ENCODE measurements around the gene CHMP4A. TPM values are rescaled to one million over a fixed set of nuclear protein-coding genes. Genes with fewer than 3 reads are reported as not detected.

Gene CHMP4A
- total and polyA plus RNA-seq, 2 of the 13 experiments (the other 11 are each of a cell fraction or from before 2014, with no cell fraction given): 83.6 to 113 TPM

GRCh38 chr14:24252289-24253124, 39.2 kb upstream of the CHMP4A start (continued):
- TF ChIP-seq ELF3 (CRISPR knock-in tag; IDR thresholded peaks at IDR 0.05): peak; percentile 90
- peak; percentile 89 for TF ChIP-seq ARID5B (CRISPR knock-in tag; IDR thresholded peaks at IDR 0.05)
- TF ChIP-seq NFE2L2 (IDR thresholded peaks at IDR 0.05; ENCODE audit: low read length): no peak
- no peak for TF ChIP-seq ZBTB43 (CRISPR knock-in tag; conservative IDR thresholded peaks at IDR 0.05)
- TF ChIP-seq ZGPAT (CRISPR knock-in tag; IDR thresholded peaks at IDR 0.05): peak; percentile 43; the same call in 1 of the 2 replicates
- TF ChIP-seq DNMT3B (CRISPR knock-in tag; conservative IDR thresholded peaks at IDR 0.05): 0 out of 2 replicates have a peak, but pooled peaks have one; percentile 33
- TF ChIP-seq TCF12 (IDR thresholded peaks at IDR 0.05): no peak
- TF ChIP-seq TCF12 (CRISPR knock-in tag; IDR thresholded peaks at IDR 0.05): 0 out of 2 replicates have a peak, but pooled peaks have one; percentile 11
- TF ChIP-seq NFAT5 (CRISPR knock-in tag; IDR thresholded peaks at IDR 0.05): no peak
- TF ChIP-seq SP2 (CRISPR knock-in tag; IDR thresholded peaks at IDR 0.05): no peak
- TF ChIP-seq ZBTB7B (CRISPR knock-in tag; IDR thresholded peaks at IDR 0.05): peak; percentile 40; the same call in 1 of the 2 replicates
- TF ChIP-seq ZSCAN12 (CRISPR knock-in tag; IDR thresholded peaks at IDR 0.05): no peak
- no peak for TF ChIP-seq GMEB2 (CRISPR knock-in tag; IDR thresholded peaks at IDR 0.05; ENCODE audit: low read depth)
- TF ChIP-seq ZMAT3 (CRISPR knock-in tag; conservative IDR thresholded peaks at IDR 0.05): peak; percentile 21
- TF ChIP-seq FOXA1 (IDR thresholded peaks at IDR 0.05): no peak
- peak; percentile 91 for TF ChIP-seq FOXA1 (CRISPR knock-in tag; IDR thresholded peaks at IDR 0.05)

All from HepG2 (cell line).